ENCODE measurements around the gene KIRREL1. TPM values are rescaled to one million over a fixed set of nuclear protein-coding genes. Genes with fewer than 3 reads are reported as not detected.
A peak's percentile ranks its signal among the peaks of the same experiment; 100 is the strongest.

The KIRREL1 gene
- total RNA-seq, 1 donor from 2014 or later, result 122 TPM

DNA sequence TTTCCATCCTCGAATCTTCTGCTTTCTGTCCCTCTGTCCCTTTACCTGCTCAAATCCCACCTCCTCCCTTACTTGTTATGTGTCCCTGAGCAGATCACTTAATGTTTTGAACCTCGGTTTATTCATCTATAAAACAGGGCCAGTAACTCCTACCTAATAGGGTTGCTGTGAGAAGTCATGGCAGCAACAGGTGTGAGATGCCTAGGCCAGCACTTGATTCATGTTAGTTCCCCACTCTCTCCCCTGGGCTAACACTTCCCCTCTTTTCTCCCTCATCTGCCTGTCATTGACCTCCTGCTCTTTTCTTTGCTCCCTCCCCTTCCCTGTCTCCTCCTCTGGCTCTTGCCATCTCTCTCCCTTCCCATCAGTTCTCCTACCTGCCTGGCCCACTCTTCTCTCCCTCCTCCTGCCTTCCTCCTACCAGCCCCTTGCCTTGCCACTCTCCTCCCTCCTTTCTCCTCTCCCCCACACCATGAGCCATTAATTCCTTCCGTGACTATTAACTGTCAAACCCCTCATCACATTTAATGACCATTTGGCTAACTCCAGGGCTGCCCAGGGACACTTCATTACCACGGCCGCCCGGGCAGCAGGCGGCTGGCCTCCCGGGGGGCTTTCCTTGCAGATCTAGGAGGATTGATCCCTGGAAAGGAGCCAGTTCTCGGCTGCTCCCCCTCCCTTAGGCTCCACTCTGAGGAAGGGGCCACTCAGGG is 96.6 kb downstream of the KIRREL1 start:
- Mint-ChIP-seq H3K4me3 (ENCODE audit: unreplicated experiment) (no peak overlapping the region), H3K36me3 (ENCODE audit: unreplicated experiment) (peaks cover 47% of the 10 kb centered on the region), H3K9me3 (ENCODE audit: unreplicated experiment) (no peaks in the 10 kb centered on the region), H3K27ac (ENCODE audit: unreplicated experiment) (no peak overlapping the region), H3K27me3 (ENCODE audit: unreplicated experiment) (no peaks in the 10 kb centered on the region), H3K4me1 (ENCODE audit: unreplicated experiment) (peaks cover 2% of the 10 kb centered on the region)
- DNase-seq (ENCODE audit: extremely low spot score, unreplicated experiment), result no peak
- TF ChIP-seq, protein P1, sequence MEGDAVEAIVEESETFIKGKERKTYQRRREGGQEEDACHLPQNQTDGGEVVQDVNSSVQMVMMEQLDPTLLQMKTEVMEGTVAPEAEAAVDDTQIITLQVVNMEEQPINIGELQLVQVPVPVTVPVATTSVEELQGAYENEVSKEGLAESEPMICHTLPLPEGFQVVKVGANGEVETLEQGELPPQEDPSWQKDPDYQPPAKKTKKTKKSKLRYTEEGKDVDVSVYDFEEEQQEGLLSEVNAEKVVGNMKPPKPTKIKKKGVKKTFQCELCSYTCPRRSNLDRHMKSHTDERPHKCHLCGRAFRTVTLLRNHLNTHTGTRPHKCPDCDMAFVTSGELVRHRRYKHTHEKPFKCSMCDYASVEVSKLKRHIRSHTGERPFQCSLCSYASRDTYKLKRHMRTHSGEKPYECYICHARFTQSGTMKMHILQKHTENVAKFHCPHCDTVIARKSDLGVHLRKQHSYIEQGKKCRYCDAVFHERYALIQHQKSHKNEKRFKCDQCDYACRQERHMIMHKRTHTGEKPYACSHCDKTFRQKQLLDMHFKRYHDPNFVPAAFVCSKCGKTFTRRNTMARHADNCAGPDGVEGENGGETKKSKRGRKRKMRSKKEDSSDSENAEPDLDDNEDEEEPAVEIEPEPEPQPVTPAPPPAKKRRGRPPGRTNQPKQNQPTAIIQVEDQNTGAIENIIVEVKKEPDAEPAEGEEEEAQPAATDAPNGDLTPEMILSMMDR (IDR thresholded peaks at IDR 0.05), result no peak

DNA sequence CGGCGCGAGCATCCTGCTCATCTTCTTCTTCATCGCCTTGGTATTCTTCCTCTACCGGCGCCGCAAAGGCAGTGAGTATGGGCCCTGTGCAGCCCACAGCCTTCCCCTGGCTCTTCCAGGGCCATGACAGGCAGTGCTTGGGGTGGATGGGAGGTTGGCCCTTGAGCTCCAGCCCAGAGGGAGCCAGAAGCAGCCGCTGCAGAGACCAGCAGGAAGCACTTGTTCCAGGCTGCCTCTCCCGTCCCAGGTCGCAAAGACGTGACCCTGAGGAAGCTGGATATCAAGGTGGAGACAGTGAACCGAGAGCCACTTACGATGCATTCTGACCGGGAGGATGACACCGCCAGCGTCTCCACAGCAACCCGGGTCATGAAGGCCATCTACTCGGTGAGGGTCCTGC is 99.9 kb downstream of the KIRREL1 start:
- peaks cover 59% of the 10 kb centered on the region for H3K36me3 Mint-ChIP-seq (ENCODE audit: unreplicated experiment)
- no peaks in the 10 kb centered on the region for H3K9me3 Mint-ChIP-seq (ENCODE audit: unreplicated experiment)
- H3K27ac Mint-ChIP-seq (ENCODE audit: unreplicated experiment), result no peak overlapping the region
- TF ChIP-seq, protein P1 (IDR thresholded peaks at IDR 0.05), result no peak
- H3K4me1 Mint-ChIP-seq (ENCODE audit: unreplicated experiment), result no peaks in the 10 kb centered on the region
- DNase-seq (ENCODE audit: extremely low spot score, unreplicated experiment), result no peak
- H3K4me3 Mint-ChIP-seq (ENCODE audit: unreplicated experiment), result no peak overlapping the region
- H3K27me3 Mint-ChIP-seq (ENCODE audit: unreplicated experiment), result no peaks in the 10 kb centered on the region

DNA sequence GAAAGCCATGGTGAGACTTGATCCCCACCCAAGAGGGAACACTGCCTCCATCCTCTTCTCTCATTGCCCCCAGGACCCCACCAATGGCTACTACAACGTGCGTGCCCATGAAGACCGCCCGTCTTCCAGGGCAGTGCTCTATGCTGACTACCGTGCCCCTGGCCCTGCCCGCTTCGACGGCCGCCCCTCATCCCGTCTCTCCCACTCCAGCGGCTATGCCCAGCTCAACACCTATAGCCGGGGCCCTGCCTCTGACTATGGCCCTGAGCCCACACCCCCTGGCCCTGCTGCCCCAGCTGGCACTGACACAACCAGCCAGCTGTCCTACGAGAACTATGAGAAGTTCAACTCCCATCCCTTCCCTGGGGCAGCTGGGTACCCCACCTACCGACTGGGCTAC is 101.1 kb downstream of the KIRREL1 start:
- Mint-ChIP-seq H3K4me1 (ENCODE audit: unreplicated experiment) (peaks cover under 1% of the 10 kb centered on the region), H3K9me3 (ENCODE audit: unreplicated experiment) (no peaks in the 10 kb centered on the region), H3K27ac (ENCODE audit: unreplicated experiment) (no peak overlapping the region), H3K4me3 (ENCODE audit: unreplicated experiment) (no peak overlapping the region), H3K36me3 (ENCODE audit: unreplicated experiment) (peaks cover 59% of the 10 kb centered on the region), H3K27me3 (ENCODE audit: unreplicated experiment) (no peaks in the 10 kb centered on the region)
- DNase-seq (ENCODE audit: extremely low spot score, unreplicated experiment), result no peak
- TF ChIP-seq, protein P1 (IDR thresholded peaks at IDR 0.05), result no peak

DNA sequence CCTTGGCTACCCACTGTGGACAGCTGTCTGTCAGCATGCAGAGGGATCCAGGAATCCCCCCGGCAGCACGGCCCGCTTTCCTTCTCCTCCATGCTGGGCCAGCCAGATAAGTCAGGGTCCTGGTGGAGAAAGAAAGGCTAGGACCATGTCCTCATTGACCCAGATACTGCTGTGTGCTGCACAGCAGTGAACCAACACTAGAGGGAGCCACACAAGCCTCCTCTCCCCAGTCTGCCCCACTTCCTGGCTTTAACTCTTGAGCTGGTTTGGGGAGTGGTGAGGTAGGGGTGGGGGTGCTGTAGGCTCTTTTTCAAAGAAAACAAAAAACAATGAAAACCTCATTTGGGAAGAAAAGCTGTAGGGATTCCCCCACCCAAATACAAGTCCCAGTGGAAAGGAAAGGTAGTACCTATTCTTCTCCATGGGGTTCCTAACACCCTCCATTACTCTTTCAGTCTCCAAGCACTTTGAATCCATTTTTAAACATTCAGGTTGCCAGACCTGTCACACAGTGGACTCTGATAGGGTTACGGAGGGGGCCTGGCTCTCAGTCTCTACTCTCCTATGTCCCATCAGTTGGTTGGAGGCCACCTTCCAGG is 102.4 kb downstream of the KIRREL1 start:
- Mint-ChIP-seq H3K4me1 (ENCODE audit: unreplicated experiment) (peaks cover 3% of the 10 kb centered on the region), H3K27me3 (ENCODE audit: unreplicated experiment) (no peaks in the 10 kb centered on the region), H3K4me3 (ENCODE audit: unreplicated experiment) (no peak overlapping the region), H3K9me3 (ENCODE audit: unreplicated experiment) (no peaks in the 10 kb centered on the region), H3K36me3 (ENCODE audit: unreplicated experiment) (peaks cover 48% of the 10 kb centered on the region), H3K27ac (ENCODE audit: unreplicated experiment) (no peak overlapping the region)
- DNase-seq (ENCODE audit: extremely low spot score, unreplicated experiment), result no peak
- TF ChIP-seq, protein P1 (IDR thresholded peaks at IDR 0.05), result peak; percentile 67

DNA sequence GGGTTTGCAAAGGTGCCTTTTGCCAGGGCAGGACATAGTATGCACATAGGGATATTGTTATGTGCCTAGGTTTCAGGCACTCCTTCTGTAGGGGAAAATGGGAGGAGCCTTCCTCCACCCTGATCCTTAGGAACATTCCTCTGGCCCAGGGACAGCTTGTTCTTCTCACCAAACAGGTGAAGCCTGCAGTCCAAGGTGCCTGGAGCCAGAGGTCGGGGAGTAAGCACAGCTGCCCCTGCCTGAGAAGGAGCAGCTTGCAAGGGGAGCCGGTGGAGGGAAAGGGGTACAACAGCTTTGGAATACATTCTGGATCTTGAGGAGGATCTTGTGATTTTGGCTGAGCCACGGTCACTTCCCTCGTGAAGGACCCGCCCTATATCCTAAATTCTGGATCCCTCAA is 104.8 kb downstream of the KIRREL1 start:
- Mint-ChIP-seq H3K9me3 (ENCODE audit: unreplicated experiment) (no peaks in the 10 kb centered on the region), H3K4me1 (ENCODE audit: unreplicated experiment) (peaks cover 3% of the 10 kb centered on the region), H3K36me3 (ENCODE audit: unreplicated experiment) (peaks cover 30% of the 10 kb centered on the region), H3K4me3 (ENCODE audit: unreplicated experiment) (no peak overlapping the region), H3K27ac (ENCODE audit: unreplicated experiment) (no peak overlapping the region), H3K27me3 (ENCODE audit: unreplicated experiment) (peaks cover 13% of the 10 kb centered on the region)
- TF ChIP-seq, protein P1 (IDR thresholded peaks at IDR 0.05), result no peak
- no peak for DNase-seq (ENCODE audit: extremely low spot score, unreplicated experiment)

All from osteocyte (in vitro differentiated cells).